Measurements from ENCODE around the gene CA9. TPM values are rescaled to one million over a fixed set of nuclear protein-coding genes. Genes with fewer than 3 reads are reported as not detected.

Gene CA9
- total RNA-seq, 1 donor from 2014 or later: not detected

GRCh38 chr9:35713578-35713977, 39.9 kb downstream of the CA9 start:
- peaks cover 85% of the 10 kb centered on the region for H3K36me3 ChIP-seq (ENCODE audit: insufficient read depth, low read length)
- FAIRE-seq: no peak
- peaks cover 40% of the 10 kb centered on the region for H3K36me3 Mint-ChIP-seq (ENCODE audit: low read depth, unreplicated experiment)
- no peak overlapping the region for H3K27ac Mint-ChIP-seq (ENCODE audit: unreplicated experiment)
- no peak for TF ChIP-seq EZH2 (IDR thresholded peaks at IDR 0.05; ENCODE audit: insufficient read depth, low read length)
- no peak for TF ChIP-seq CTCF (IDR thresholded peaks at IDR 0.05; ENCODE audit: insufficient read depth, low read depth, low read length)
- no peaks in the 10 kb centered on the region for H3K27me3 ChIP-seq (ENCODE audit: insufficient read depth, low read length)
- H3K9me3 Mint-ChIP-seq (ENCODE audit: unreplicated experiment): no peaks in the 10 kb centered on the region
- DNase-seq (ENCODE audit: low read depth): no peak
- no peaks in the 10 kb centered on the region for H3K9me3 ChIP-seq (ENCODE audit: insufficient read depth, low read depth, low read length)
- H3K27ac ChIP-seq (ENCODE audit: low read depth, low read length): no peak overlapping the region
- peaks cover 60% of the 10 kb centered on the region for H3K79me2 ChIP-seq (ENCODE audit: insufficient read depth, low read length)
- peaks cover 12% of the 10 kb centered on the region for H3K4me1 Mint-ChIP-seq (ENCODE audit: low read depth, unreplicated experiment)
- no peak overlapping the region for H2AFZ ChIP-seq (ENCODE audit: low read depth, low read length)
- peaks cover 90% of the 10 kb centered on the region for H4K20me1 ChIP-seq (ENCODE audit: insufficient read depth, low read length)
- no peak overlapping the region for H3K4me3 ChIP-seq (ENCODE audit: insufficient read depth, low read depth, low read length)
- H3K4me3 Mint-ChIP-seq (ENCODE audit: unreplicated experiment): no peak overlapping the region
- H3K4me1 ChIP-seq (ENCODE audit: insufficient read depth, low read length): no peaks in the 10 kb centered on the region
- H3K9ac ChIP-seq (ENCODE audit: low read length): no peak overlapping the region
- H3K27me3 Mint-ChIP-seq (ENCODE audit: low read depth, unreplicated experiment): no peaks in the 10 kb centered on the region
- H3K4me2 ChIP-seq (ENCODE audit: low read length): no peak overlapping the region

- peaks cover 87% of the 10 kb centered on the region for H3K36me3 ChIP-seq (ENCODE audit: insufficient read depth, low read length)
- FAIRE-seq (no peak), DNase-seq (ENCODE audit: low read depth) (no peak)
- no peaks in the 10 kb centered on the region for H3K9me3 Mint-ChIP-seq (ENCODE audit: unreplicated experiment)
- no peaks in the 10 kb centered on the region for H3K27me3 ChIP-seq (ENCODE audit: insufficient read depth, low read length)
- H3K4me1 ChIP-seq (ENCODE audit: insufficient read depth, low read length): no peaks in the 10 kb centered on the region
- H3K9me3 ChIP-seq (ENCODE audit: insufficient read depth, low read depth, low read length): no peaks in the 10 kb centered on the region
- no peak overlapping the region for H3K27ac Mint-ChIP-seq (ENCODE audit: unreplicated experiment)
- H3K4me1 Mint-ChIP-seq (ENCODE audit: low read depth, unreplicated experiment): peaks cover 12% of the 10 kb centered on the region
- peaks cover 38% of the 10 kb centered on the region for H3K36me3 Mint-ChIP-seq (ENCODE audit: low read depth, unreplicated experiment)
- no peaks in the 10 kb centered on the region for H3K27me3 Mint-ChIP-seq (ENCODE audit: low read depth, unreplicated experiment)
- peak overlapping the region; percentile 14 for H3K4me3 Mint-ChIP-seq (ENCODE audit: unreplicated experiment)
- no peak overlapping the region for H2AFZ ChIP-seq (ENCODE audit: low read depth, low read length)
- no peak for TF ChIP-seq CTCF (IDR thresholded peaks at IDR 0.05; ENCODE audit: insufficient read depth, low read depth, low read length)
- no peak for TF ChIP-seq EZH2 (IDR thresholded peaks at IDR 0.05; ENCODE audit: insufficient read depth, low read length)
- H4K20me1 ChIP-seq (ENCODE audit: insufficient read depth, low read length): peaks cover 90% of the 10 kb centered on the region
- H3K79me2 ChIP-seq (ENCODE audit: insufficient read depth, low read length): peaks cover 65% of the 10 kb centered on the region
- H3K27ac ChIP-seq (ENCODE audit: low read depth, low read length): no peak overlapping the region
- no peak overlapping the region for H3K4me3 ChIP-seq (ENCODE audit: insufficient read depth, low read depth, low read length)
- H3K4me2 ChIP-seq (ENCODE audit: low read length): no peak overlapping the region
- H3K9ac ChIP-seq (ENCODE audit: low read length): no peak overlapping the region
These were observed 40.4 kb downstream of the CA9 start for GRCh38 chr9:35714123-35714522.

DNA sequence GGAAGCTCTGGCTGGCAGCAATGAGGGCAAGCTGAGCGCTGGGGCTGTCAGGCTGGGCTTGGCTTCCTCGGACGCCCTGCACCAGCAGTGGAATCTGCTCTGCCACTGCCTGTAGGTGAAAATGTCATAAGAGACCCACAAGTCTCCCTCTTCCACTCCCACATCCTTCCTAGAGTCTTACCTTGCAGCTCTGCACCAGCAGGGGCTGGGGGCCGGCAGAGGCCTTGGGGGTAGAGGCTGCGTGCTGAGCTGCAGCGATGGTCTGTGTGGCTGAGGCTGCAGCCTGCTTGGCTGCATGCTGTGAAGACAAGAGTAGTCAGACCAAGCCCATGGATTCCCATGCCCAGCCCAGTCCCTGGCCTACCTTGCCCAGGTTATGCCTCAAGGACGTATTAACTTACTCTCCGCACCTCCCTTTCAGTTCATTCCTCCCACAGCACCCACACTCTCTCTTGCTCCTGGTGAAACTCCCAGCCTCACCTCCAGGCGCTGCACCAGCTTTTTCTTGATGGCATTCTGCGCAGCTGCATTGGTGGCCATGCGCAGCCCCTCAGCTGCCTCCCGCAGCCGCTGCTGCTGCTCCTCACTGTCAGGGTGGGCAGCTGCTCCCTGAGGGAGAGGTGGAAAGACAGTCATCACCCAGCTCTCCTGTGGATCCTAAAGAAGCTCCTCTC, 41.0 kb downstream of the CA9 start:
- peaks cover 71% of the 10 kb centered on the region for H3K79me2 ChIP-seq (ENCODE audit: insufficient read depth, low read length)
- no peaks in the 10 kb centered on the region for H3K27me3 ChIP-seq (ENCODE audit: insufficient read depth, low read length)
- H4K20me1 ChIP-seq (ENCODE audit: insufficient read depth, low read length): peaks cover 93% of the 10 kb centered on the region
- H3K4me2 ChIP-seq (ENCODE audit: low read length): no peak overlapping the region
- H3K27ac ChIP-seq (ENCODE audit: low read depth, low read length): no peak overlapping the region
- peaks cover 88% of the 10 kb centered on the region for H3K36me3 ChIP-seq (ENCODE audit: insufficient read depth, low read length)
- TF ChIP-seq EZH2 (IDR thresholded peaks at IDR 0.05; ENCODE audit: insufficient read depth, low read length): no peak
- TF ChIP-seq CTCF (IDR thresholded peaks at IDR 0.05; ENCODE audit: insufficient read depth, low read depth, low read length): no peak
- peaks cover 12% of the 10 kb centered on the region for H3K4me1 Mint-ChIP-seq (ENCODE audit: low read depth, unreplicated experiment)
- H2AFZ ChIP-seq (ENCODE audit: low read depth, low read length): no peak overlapping the region
- no peak for FAIRE-seq
- H3K36me3 Mint-ChIP-seq (ENCODE audit: low read depth, unreplicated experiment): peaks cover 44% of the 10 kb centered on the region
- H3K27me3 Mint-ChIP-seq (ENCODE audit: low read depth, unreplicated experiment): no peaks in the 10 kb centered on the region
- H3K4me1 ChIP-seq (ENCODE audit: insufficient read depth, low read length): no peaks in the 10 kb centered on the region
- H3K9ac ChIP-seq (ENCODE audit: low read length): no peak overlapping the region
- no peaks in the 10 kb centered on the region for H3K9me3 Mint-ChIP-seq (ENCODE audit: unreplicated experiment)
- H3K27ac Mint-ChIP-seq (ENCODE audit: unreplicated experiment): peak overlapping the region; percentile 55
- H3K4me3 Mint-ChIP-seq (ENCODE audit: unreplicated experiment): peak overlapping the region; percentile 14
- DNase-seq (ENCODE audit: low read depth): no peak
- no peaks in the 10 kb centered on the region for H3K9me3 ChIP-seq (ENCODE audit: insufficient read depth, low read depth, low read length)
- H3K4me3 ChIP-seq (ENCODE audit: insufficient read depth, low read depth, low read length): no peak overlapping the region

Data from astrocyte (in vitro differentiated cells and primary cell).